ENCODE measurements around the gene SLC39A7.

GRCh38 chr6:33215271-33216116 lies 14.8 kb downstream of the SLC39A7 start:
- TF ChIP-seq YY1 (IDR thresholded peaks at IDR 0.05; ENCODE audit: insufficient read depth, insufficient read length) = no peak
- no peak for TF ChIP-seq SUZ12 (IDR thresholded peaks at IDR 0.05; ENCODE audit: extremely low read depth, insufficient read depth, insufficient read length)

Data from NT2/D1 (cell line).